ENCODE measurements around the gene ADAM22.

GRCh38 chr7:88218429-88218745, 284.3 kb downstream of the ADAM22 start:
- TF ChIP-seq CTCF (IDR thresholded peaks at IDR 0.05), result no peak
- TF ChIP-seq POLR2A (IDR thresholded peaks at IDR 0.05), result no peak
